ENCODE results near the gene IAPP. TPM values are rescaled to one million over a fixed set of nuclear protein-coding genes. Genes with fewer than 3 reads are reported as not detected.

Gene IAPP
- total RNA-seq: 0.96 TPM in 1 of 2 replicates, not detected in the other

GRCh38 chr12:21372602-21373001, at the start of gene IAPP:
TSS of gene IAPP (plus strand) at chr12:21372902. CDS start at chr12:21373352, 450 bp downstream.

GRCh38 chr12:21334771-21335325, 37.9 kb upstream of the IAPP start, which contains the start of gene SLCO1A2:
TSS of gene SLCO1A2 (minus strand) at chr12:21334917. CDS start at chr12:21334647, 270 bp downstream.

Other genes starting within 250 kb of the IAPP start
- gene SLCO1B1, start 241.7 kb upstream of the IAPP start, total RNA-seq: not detected in 2 replicates
- under 0.01 and 0.19 TPM in 2 replicates for gene SLCO1A2, start 38.0 kb upstream of the IAPP start, total RNA-seq
- gene PYROXD1, start 64.8 kb downstream of the IAPP start, total RNA-seq: 10.4 and 18.0 TPM in 2 replicates
- gene RECQL, start 128.7 kb downstream of the IAPP start, total RNA-seq: 85.1 and 153 TPM in 2 replicates
- gene GOLT1B, start 128.9 kb downstream of the IAPP start, total RNA-seq: 97.0 and 109 TPM in 2 replicates
- gene SPX, start 153.4 kb downstream of the IAPP start, total RNA-seq: 0.38 and 0.85 TPM in 2 replicates
- not detected in 2 replicates for gene GYS2, start 231.9 kb downstream of the IAPP start, total RNA-seq

Measured in regular cardiac myocyte (primary cell).